ENCODE data around the gene CPN2. TPM values are rescaled to one million over a fixed set of nuclear protein-coding genes. Genes with fewer than 3 reads are reported as not detected.

Gene CPN2
- polyA plus RNA-seq, 2 of the 4 experiments (the other 2 are of a cell fraction) = not detected

DNA sequence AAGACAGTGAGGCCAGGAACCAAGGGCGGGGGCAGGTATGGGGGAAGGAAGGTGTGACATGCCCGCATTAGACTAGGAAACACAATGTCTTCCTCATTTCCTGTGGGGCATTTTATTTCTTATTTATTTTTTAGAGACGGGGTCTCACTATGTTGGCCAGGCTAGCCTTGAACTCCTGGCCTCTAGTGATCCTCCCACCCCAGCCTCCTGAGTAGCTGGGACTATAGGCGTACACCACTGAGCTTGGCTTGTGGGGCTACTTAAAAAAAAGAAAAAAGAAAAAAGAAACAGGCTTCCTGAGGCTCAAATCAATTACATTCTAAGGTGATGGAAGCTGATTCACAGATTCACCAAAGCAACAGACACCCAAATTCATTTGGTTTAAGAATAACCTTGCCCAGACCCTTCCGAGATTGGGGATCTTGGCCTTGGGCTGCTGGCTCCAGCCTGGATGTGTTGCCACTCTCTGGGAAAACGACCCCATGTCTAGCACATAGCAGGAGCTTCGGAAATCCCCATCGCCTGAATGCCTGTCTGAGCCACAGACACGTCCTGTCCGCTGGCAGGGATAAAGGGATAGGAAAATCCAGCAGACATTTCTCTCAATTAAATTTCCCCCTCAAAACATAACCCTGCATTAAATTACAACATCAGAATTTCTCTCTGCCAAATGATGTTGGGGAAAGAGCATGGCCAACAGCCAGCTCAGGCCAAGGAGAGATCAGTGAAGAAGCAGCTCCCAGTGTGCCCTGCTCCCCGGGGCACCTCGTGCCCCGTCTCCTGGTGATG, 13.0 kb downstream of the CPN2 start:
- WGBS (ENCODE audit: missing lambda C conversion rate) = 80% methylated on average over 13 of the region's 13 CpGs
- POLR2A ChIA-PET = no interaction called here

DNA sequence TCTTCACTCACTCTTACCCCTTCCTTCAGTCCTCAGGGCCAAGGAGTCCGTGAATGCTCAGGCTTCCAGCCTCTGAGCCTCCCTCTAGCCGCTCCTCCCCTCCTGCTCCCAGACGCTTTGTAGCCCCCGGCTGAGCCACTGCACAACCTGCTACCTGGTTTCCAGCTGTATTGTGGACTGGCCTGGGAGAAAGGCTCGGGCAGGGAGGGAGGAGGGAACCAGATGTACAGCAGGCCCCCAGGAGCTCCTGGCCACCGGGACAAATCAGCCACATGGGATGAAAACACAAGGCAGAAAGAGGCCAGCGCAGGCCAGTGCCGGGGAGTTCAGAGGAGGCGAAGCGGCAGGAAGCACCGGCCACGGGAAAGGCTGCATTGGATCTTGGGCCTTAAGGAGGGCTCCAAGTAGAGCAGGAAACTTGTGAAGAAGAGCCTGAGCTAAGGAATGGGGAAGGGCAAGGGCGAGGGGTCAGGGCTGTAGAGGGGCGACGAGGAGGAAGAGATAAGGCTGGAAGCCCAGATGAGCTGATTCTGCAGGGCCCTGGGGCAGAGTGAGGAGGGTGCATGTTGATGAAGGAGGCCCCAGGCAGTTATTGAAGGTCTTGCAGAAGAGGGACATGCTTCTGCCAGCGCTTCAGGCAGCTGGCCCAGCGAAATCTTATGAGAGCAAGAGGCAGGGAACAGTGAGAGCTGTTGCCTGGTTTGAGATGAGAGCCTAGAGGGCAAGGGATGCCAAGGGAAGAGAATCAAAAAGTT, 14.3 kb downstream of the CPN2 start:
- ChIA-PET POLR2A (no interaction called here), CTCF (interaction anchor here (0.6 to 5.6 kb wide), 6 partner anchors 8 to 259 kb away, joined by 3 to 74 read pairs (median 6); no protein-coding TSS in a partner anchor)
- no peak overlapping the region for H3K4me2 ChIP-seq
- peaks cover 12% of the 10 kb centered on the region for H3K4me1 ChIP-seq
- no peak overlapping the region for H3K4me3 ChIP-seq
- 80% methylated on average over 16 of the region's 17 CpGs for WGBS (ENCODE audit: missing lambda C conversion rate)
- TF ChIP-seq MYC (IDR thresholded peaks at IDR 0.05; ENCODE audit: borderline replicate concordance, low read length) = no peak
- no peak for TF ChIP-seq CEBPB (IDR thresholded peaks at IDR 0.05)
- no peak for TF ChIP-seq CHD2 (IDR thresholded peaks at IDR 0.05; ENCODE audit: low read length, partially characterized antibody)
- TF ChIP-seq RARB (CRISPR knock-in tag; IDR thresholded peaks at IDR 0.05) = no peak
- no peak for TF ChIP-seq ESRRA (IDR thresholded peaks at IDR 0.05; ENCODE audit: borderline replicate concordance, low read length)
- no peak for TF ChIP-seq ZFP36 (IDR thresholded peaks at IDR 0.05; ENCODE audit: borderline replicate concordance, partially characterized antibody)
- TF ChIP-seq NFE2L2 (conservative IDR thresholded peaks at IDR 0.05; ENCODE audit: low read length) = no peak
- TF ChIP-seq, protein P1, sequence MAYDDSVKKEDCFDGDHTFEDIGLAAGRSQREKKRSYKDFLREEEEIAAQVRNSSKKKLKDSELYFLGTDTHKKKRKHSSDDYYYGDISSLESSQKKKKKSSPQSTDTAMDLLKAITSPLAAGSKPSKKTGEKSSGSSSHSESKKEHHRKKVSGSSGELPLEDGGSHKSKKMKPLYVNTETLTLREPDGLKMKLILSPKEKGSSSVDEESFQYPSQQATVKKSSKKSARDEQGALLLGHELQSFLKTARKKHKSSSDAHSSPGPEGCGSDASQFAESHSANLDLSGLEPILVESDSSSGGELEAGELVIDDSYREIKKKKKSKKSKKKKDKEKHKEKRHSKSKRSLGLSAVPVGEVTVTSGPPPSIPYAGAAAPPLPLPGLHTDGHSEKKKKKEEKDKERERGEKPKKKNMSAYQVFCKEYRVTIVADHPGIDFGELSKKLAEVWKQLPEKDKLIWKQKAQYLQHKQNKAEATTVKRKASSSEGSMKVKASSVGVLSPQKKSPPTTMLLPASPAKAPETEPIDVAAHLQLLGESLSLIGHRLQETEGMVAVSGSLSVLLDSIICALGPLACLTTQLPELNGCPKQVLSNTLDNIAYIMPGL (CRISPR knock-in tag; IDR thresholded peaks at IDR 0.05; ENCODE audit: borderline replicate concordance) = no peak
- TF ChIP-seq RNF2 (IDR thresholded peaks at IDR 0.05; ENCODE audit: borderline replicate concordance, low read depth) = no peak
- TF ChIP-seq, protein P2, sequence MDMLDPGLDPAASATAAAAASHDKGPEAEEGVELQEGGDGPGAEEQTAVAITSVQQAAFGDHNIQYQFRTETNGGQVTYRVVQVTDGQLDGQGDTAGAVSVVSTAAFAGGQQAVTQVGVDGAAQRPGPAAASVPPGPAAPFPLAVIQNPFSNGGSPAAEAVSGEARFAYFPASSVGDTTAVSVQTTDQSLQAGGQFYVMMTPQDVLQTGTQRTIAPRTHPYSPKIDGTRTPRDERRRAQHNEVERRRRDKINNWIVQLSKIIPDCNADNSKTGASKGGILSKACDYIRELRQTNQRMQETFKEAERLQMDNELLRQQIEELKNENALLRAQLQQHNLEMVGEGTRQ (IDR thresholded peaks at IDR 0.05) = no peak
- no peak for TF ChIP-seq HEYL (CRISPR knock-in tag; IDR thresholded peaks at IDR 0.05)
- no peak for TF ChIP-seq HOXB5 (CRISPR knock-in tag; IDR thresholded peaks at IDR 0.05)
- no peak for TF ChIP-seq POLR2AphosphoS2 (conservative IDR thresholded peaks at IDR 0.05; ENCODE audit: low read length)
- no peak for TF ChIP-seq EHF (CRISPR knock-in tag; IDR thresholded peaks at IDR 0.05)
- TF ChIP-seq HDAC2 (IDR thresholded peaks at IDR 0.05) = no peak
- TF ChIP-seq CHD4 (IDR thresholded peaks at IDR 0.05; ENCODE audit: borderline replicate concordance) = no peak
- TF ChIP-seq NR3C1 (IDR thresholded peaks at IDR 0.05) = no peak
- no peak for FAIRE-seq
- no peak overlapping the region for H3K27ac ChIP-seq
- ATAC-seq = no peak
- no peak for DNase-seq (ENCODE audit: low read depth in 1 of 2, low spot score in 1 of 2)
- H3K9me3 ChIP-seq = no peaks in the 10 kb centered on the region

More for the DNA sequence above, 13.0 kb downstream of the CPN2 start:
- CTCF ChIA-PET = interaction anchor here (5.6 kb wide), 1 partner anchor 6 kb away, joined by 74 read pairs; no protein-coding TSS in a partner anchor
- Histone ChIP-seq H3K4me3 (no peak overlapping the region), H3K9me3 (no peaks in the 10 kb centered on the region), H3K4me2 (no peak overlapping the region), H3K27ac (no peak overlapping the region), H3K4me1 (peaks cover 2% of the 10 kb centered on the region; the same call in 2 of the 3 replicates)
- DNase-seq (ENCODE audit: low read depth in 1 of 2, low spot score in 1 of 2) (no peak), FAIRE-seq (no peak), ATAC-seq (no peak)
- no peak for TF ChIP-seq FOSB (CRISPR knock-in tag; IDR thresholded peaks at IDR 0.05)

DNA sequence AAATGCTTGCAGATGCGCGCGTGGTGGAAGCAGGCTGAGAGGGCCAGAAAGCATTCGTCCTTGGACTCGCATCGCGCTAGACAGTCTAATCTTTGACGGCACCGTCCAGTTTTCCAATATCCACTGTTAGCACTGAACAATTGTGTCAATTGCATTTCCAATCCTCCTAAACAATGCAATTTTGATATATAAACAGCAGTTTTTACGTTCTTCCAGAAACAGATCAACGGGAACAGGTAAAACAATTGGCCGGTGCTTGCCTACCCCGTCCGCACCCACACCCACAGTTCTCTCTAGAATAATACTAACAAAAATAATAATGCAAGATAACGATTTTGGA, 17.2 kb downstream of the CPN2 start:
- Histone ChIP-seq H3K27ac (peak overlapping the region in 1 of 2 experiments; percentile 93; a peak in 2 of 6 replicates), H3K4me2 (peak overlapping the region; percentile 82), H3K4me1 (peaks cover 25% of the 10 kb centered on the region), H3K9me3 (no peaks in the 10 kb centered on the region), H3K4me3 (peak overlapping the region; percentile 45; the same call in 1 of the 3 replicates)
- ChIA-PET CTCF (interaction anchor here (0.7 to 5.6 kb wide), 27 partner anchors 10 to 569 kb away, joined by 3 to 74 read pairs (median 4); partner anchors contain the start of genes GP5 and LSG1), POLR2A (interaction anchor here (1.0 to 1.5 kb wide), 3 partner anchors 10 to 250 kb away, joined by 3 to 6 read pairs (median 4); no protein-coding TSS in a partner anchor)
- FAIRE-seq (no peak), DNase-seq (ENCODE audit: low read depth in 1 of 2, low spot score in 1 of 2) (no peak), ATAC-seq (no peak)
- no peak for TF ChIP-seq JUNB (IDR thresholded peaks at IDR 0.05)
- no peak for TF ChIP-seq EP300 (IDR thresholded peaks at IDR 0.05)
- TF ChIP-seq, protein P3, sequence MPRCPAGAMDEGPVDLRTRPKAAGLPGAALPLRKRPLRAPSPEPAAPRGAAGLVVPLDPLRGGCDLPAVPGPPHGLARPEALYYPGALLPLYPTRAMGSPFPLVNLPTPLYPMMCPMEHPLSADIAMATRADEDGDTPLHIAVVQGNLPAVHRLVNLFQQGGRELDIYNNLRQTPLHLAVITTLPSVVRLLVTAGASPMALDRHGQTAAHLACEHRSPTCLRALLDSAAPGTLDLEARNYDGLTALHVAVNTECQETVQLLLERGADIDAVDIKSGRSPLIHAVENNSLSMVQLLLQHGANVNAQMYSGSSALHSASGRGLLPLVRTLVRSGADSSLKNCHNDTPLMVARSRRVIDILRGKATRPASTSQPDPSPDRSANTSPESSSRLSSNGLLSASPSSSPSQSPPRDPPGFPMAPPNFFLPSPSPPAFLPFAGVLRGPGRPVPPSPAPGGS (IDR thresholded peaks at IDR 0.05) = no peak
- no peak for TF ChIP-seq HOXA7 (CRISPR knock-in tag; IDR thresholded peaks at IDR 0.05)
- no peak for TF ChIP-seq GATA3 (IDR thresholded peaks at IDR 0.05; ENCODE audit: borderline replicate concordance)
- no peak for TF ChIP-seq MYC (IDR thresholded peaks at IDR 0.05; ENCODE audit: borderline replicate concordance, low read length)
- no peak for TF ChIP-seq RCOR1 (IDR thresholded peaks at IDR 0.05; ENCODE audit: low read depth, low read length)
- TF ChIP-seq FOXS1 (CRISPR knock-in tag; IDR thresholded peaks at IDR 0.05) = no peak
- TF ChIP-seq NFE2L2 (conservative IDR thresholded peaks at IDR 0.05; ENCODE audit: low read length) = no peak
- TF ChIP-seq KDM5A (IDR thresholded peaks at IDR 0.05) = no peak
- TF ChIP-seq NR3C1 (IDR thresholded peaks at IDR 0.05) = no peak
- TF ChIP-seq ZNF302 (CRISPR knock-in tag; IDR thresholded peaks at IDR 0.05) = no peak
- TF ChIP-seq NPAS2 (CRISPR knock-in tag; IDR thresholded peaks at IDR 0.05; ENCODE audit: borderline replicate concordance) = no peak
- 37% methylated on average over 12 of the region's 15 CpGs for WGBS (ENCODE audit: missing lambda C conversion rate)
